Ascending aorta (tissue), 2 donors: Measurements from ENCODE around the gene CCR7. TPM values are rescaled to one million over a fixed set of nuclear protein-coding genes. Genes with fewer than 3 reads are reported as not detected.

Experiments
- DNase-seq, 2 donors: peaks; one replicate each; pipeline ENCODE4 v3.0.0-alpha.2; 2019; ENCODE audit warnings: low spot score in 2 of 2
- H3K27ac ChIP-seq, 2 donors: fragments of 200-600 bp; sonication (generic); one replicate each; pipeline ENCODE4 v1.5.1; 2016 to 2017; ENCODE audit warnings: mild to moderate bottlenecking in 1 of 2
- H3K27me3 ChIP-seq: fragments of 200-600 bp; sonication (generic); one replicate; pipeline ENCODE4 v1.5.1; 2017
- H3K36me3 ChIP-seq, 2 donors: fragments of 200-600 bp; sonication (generic); one replicate each; pipeline ENCODE4 v1.5.1; 2016
- H3K4me1 ChIP-seq, 2 donors: fragments of 200-600 bp; sonication (generic); one replicate each; pipeline ENCODE4 v1.5.1; 2016 to 2017; ENCODE audit warnings: mild to moderate bottlenecking in 1 of 2
- H3K4me3 ChIP-seq, 2 donors: fragments of 200-600 bp; sonication (generic); one replicate each; pipeline ENCODE4 v1.5.1; 2016 to 2017; ENCODE audit warnings: mild to moderate bottlenecking in 1 of 2
- H3K9me3 ChIP-seq, 2 donors: fragments of 200-600 bp; sonication (generic); one replicate each; pipeline ENCODE4 v1.5.1; 2016
- intact Hi-C: fragments of 100-400 bp; cut with DNase I; formaldehyde crosslinking; loops from one replicate; pipeline ENCODE4 v1.15.1; 2023
- total RNA-seq: library from RNA; depleted of rRNA; stranded (reverse); fragments of >200 nt; gene quantifications from one replicate; pipeline ENCODE4 v1.1.0, GENCODE V29; 2016
- TF ChIP-seq, protein P1 (sequence below), 3 experiments: fragments of 200-600 bp in 2 of 3; fragments of 450-650 bp in 1 of 3; sonication (generic) in 2 of 3; IDR thresholded peaks; one replicate each; pipeline ENCODE4 v1.5.1; 2016 to 2019; ENCODE audit warnings: antibody characterized with exemption in 3 of 3, mild to moderate bottlenecking in 1 of 3, moderate library complexity in 1 of 3

The CCR7 gene, protein sequence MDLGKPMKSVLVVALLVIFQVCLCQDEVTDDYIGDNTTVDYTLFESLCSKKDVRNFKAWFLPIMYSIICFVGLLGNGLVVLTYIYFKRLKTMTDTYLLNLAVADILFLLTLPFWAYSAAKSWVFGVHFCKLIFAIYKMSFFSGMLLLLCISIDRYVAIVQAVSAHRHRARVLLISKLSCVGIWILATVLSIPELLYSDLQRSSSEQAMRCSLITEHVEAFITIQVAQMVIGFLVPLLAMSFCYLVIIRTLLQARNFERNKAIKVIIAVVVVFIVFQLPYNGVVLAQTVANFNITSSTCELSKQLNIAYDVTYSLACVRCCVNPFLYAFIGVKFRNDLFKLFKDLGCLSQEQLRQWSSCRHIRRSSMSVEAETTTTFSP
- not detected for total RNA-seq

DNA sequence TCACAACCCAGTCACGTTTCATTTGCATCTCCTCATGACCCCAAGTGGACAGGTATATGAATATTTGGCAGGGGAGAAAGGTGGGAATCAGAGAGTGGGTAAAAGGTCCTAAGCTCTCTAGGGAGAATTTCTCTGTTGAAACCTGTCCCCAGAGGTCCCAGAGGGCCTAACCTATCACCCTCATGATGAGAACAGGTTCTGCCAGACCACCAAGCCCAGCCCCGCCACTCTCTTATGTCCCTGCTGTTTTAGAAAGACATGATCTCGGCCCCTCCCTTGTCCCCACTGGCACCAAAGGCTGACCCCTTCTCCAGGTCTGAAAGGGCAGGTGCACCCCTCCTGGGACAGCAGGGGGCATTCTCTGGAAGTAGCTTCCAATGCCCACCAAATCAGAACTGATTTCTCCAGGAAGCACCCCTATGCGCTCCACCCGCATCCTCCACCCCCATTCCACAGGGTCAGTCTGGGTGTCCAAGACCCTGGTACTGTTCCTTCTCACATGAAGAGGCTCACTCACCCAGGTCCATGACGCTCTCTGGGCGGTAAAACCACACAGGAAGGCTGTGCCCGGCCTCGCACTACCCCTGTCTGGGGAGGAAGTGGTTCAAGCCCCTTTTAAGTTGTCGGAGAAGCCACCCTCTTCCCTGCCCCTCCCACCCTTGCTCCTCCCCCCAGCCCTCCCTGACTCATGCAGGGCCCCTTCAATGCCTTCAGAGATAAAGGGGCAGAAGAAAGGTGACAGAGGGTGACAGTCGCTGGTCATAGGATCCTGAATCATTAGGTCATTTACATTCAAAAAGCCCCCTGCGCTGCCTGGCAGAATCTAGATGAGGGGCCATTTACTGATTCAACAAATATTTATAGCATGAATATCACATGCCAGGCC is at the start of gene CCR7:
CCR7 (minus strand) TSS at position 590 of the 886 bp plus-strand sequence; CDS start at position 527, 63 bp downstream.
- Histone ChIP-seq H3K4me1 (peaks cover 0 to 4% of the 10 kb centered on the region in 2 donors), H3K27me3 (no peaks in the 10 kb centered on the region), H3K27ac (no peak within 1 kb of the TSS), H3K4me3 (no peak within 1 kb of the TSS), H3K36me3 (no peaks in the 10 kb centered on the region), H3K9me3 (no peaks in the 10 kb centered on the region)
- TF ChIP-seq, protein P1, sequence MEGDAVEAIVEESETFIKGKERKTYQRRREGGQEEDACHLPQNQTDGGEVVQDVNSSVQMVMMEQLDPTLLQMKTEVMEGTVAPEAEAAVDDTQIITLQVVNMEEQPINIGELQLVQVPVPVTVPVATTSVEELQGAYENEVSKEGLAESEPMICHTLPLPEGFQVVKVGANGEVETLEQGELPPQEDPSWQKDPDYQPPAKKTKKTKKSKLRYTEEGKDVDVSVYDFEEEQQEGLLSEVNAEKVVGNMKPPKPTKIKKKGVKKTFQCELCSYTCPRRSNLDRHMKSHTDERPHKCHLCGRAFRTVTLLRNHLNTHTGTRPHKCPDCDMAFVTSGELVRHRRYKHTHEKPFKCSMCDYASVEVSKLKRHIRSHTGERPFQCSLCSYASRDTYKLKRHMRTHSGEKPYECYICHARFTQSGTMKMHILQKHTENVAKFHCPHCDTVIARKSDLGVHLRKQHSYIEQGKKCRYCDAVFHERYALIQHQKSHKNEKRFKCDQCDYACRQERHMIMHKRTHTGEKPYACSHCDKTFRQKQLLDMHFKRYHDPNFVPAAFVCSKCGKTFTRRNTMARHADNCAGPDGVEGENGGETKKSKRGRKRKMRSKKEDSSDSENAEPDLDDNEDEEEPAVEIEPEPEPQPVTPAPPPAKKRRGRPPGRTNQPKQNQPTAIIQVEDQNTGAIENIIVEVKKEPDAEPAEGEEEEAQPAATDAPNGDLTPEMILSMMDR (IDR thresholded peaks at IDR 0.05): no peak
- intact Hi-C loops: no loop called here
- DNase-seq: no peak

DNA sequence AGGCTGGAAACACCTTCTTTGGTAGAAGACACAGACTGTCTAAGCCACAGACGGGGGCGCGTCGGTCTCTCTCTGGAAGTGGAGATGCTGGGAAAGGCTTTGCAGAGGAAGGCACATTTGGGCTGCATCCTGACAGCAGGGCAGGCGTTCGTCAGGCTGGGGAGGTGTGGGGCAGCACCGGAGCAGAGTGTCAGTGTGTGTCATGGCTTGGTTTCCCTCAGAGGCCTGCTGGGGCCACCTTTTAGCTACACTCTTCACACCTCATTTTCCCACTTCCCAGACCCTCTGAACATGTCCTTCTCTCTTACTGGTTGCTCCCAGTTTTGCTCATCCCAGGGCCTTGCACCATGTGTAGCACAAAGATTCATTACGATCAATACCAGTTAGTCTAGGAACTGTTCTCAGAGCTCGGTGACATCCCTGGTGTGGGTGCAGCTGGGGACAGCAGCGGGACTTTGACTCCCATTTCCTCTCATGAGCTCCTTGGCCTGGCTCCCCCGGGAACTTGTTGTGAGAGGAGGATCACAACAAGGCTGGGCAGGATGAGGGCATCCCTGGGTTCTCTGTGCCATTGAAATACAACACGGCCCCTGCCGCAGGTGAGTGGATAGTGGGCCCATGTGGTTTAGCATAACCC is 49.3 kb upstream of the CCR7 start:
- DNase-seq: no peak
- TF ChIP-seq, protein P1 (IDR thresholded peaks at IDR 0.05): no peak
- no peaks in the 10 kb centered on the region for H3K9me3 ChIP-seq
- H3K4me3 ChIP-seq: no peak overlapping the region
- intact Hi-C loops: no loop called here
- H3K36me3 ChIP-seq: no peaks in the 10 kb centered on the region
- no peaks in the 10 kb centered on the region for H3K27me3 ChIP-seq
- H3K27ac ChIP-seq: no peak overlapping the region
- no peaks in the 10 kb centered on the region for H3K4me1 ChIP-seq

DNA sequence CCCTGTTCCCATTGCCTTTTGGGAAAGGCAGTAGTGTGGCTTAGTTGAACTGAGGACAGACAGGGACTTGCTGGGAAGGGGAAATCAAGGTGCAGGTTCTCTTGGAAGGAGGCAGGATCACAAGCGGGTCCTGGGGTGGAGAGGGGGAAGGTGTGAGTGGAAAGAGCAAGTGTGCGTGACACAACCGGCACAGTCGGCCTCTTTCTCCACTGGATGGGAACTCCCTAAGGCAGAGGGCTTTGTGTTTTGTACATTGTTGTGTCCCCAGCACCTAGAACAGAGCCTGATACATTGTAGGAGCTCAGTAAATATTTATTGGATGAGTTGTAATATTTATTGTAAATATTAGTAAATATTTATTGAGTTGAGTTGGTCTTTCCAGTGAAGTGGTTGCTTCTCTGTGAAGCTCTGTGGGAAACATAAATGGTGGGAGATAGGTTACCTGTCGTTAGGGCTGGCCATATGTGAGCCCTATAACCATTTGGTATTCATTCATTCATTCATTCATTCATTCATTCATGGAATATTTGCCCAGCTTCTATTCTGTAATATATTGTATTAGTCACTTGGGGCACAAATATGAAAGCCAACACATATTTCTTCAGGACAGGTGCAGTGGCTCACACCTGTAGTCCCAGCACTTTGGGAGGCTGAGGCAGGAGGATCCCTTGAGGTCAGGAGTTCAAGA is 48.3 kb upstream of the CCR7 start:
- no peak for DNase-seq
- Histone ChIP-seq H3K4me1 (no peaks in the 10 kb centered on the region), H3K36me3 (no peaks in the 10 kb centered on the region), H3K27ac (no peak overlapping the region), H3K4me3 (no peak overlapping the region), H3K27me3 (no peaks in the 10 kb centered on the region), H3K9me3 (no peaks in the 10 kb centered on the region)
- intact Hi-C loops: no loop called here
- TF ChIP-seq, protein P1 (IDR thresholded peaks at IDR 0.05): no peak

DNA sequence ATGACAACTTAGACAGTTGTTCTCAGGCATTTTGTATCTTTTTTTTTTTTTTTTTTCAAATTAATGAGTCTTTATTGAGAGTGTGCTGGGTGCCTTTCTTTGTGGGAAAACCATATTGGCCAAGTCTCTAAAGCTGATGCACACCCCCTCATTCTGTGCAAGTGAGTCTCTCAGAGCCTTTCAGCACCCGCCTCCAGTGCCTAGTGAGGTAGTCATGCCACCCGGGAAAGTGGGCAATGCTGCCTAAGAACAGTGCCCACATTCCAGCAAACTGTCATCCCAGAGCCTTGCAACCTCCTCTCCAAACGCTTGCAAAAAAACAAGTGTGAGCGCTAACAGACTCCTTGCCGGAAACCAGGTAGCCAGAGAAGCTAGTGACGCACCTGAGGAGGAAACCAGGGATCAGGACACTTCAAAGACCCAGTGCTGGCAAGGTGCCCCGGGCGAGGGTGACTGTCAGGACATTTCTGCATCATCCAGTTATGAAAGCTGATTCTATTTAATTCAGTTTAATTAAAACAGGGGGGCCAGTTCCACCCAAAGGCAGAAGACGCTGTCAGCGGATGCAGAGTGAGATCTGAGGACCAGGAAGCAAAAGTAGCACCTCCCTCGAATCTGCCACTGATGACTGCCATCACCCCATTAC is 47.5 kb upstream of the CCR7 start:
- no peak overlapping the region for H3K4me3 ChIP-seq
- no peaks in the 10 kb centered on the region for H3K9me3 ChIP-seq
- no peaks in the 10 kb centered on the region for H3K4me1 ChIP-seq
- intact Hi-C loops: no loop called here
- H3K27me3 ChIP-seq: no peaks in the 10 kb centered on the region
- H3K36me3 ChIP-seq: no peaks in the 10 kb centered on the region
- TF ChIP-seq, protein P1 (IDR thresholded peaks at IDR 0.05): no peak
- DNase-seq: no peak
- no peak overlapping the region for H3K27ac ChIP-seq
